Duodenal mucosa (tissue), 2 donors: ENCODE measurements around the gene ATP2A2.
A peak's percentile ranks its signal among the peaks of the same experiment; 100 is the strongest.

Experiments
- H3K27ac ChIP-seq: one replicate; pipeline ENCODE4 v1.7.0; 2013; ENCODE audit warnings: low read depth, low read length
- H3K27me3 ChIP-seq, 2 donors: one replicate each; pipeline ENCODE4 v1.7.0; 2013; ENCODE audit warnings: low read length in 2 of 2, control low read depth in 1 of 2; ENCODE audit not compliant: insufficient read depth in 2 of 2, control insufficient read depth in 1 of 2
- H3K36me3 ChIP-seq, 2 donors: one replicate each; pipeline ENCODE4 v1.7.0; 2013; ENCODE audit warnings: low read length in 2 of 2, control low read depth in 1 of 2; ENCODE audit not compliant: insufficient read depth in 2 of 2, control insufficient read depth in 1 of 2
- H3K4me1 ChIP-seq, 2 donors: one replicate each; pipeline ENCODE4 v1.7.0; 2013; ENCODE audit warnings: low read length in 2 of 2, control low read depth in 1 of 2; ENCODE audit not compliant: insufficient read depth in 2 of 2, control insufficient read depth in 1 of 2
- H3K4me3 ChIP-seq, 2 donors: one replicate each; pipeline ENCODE4 v1.7.0; 2013; ENCODE audit warnings: low read length in 2 of 2, low read depth in 1 of 2
- H3K9ac ChIP-seq, 2 donors: one replicate each; pipeline ENCODE4 v1.7.0; 2013; ENCODE audit warnings: low read length in 2 of 2, low read depth in 1 of 2
- H3K9me3 ChIP-seq, 2 donors: one replicate each; pipeline ENCODE4 v1.7.0; 2013; ENCODE audit warnings: low read length in 2 of 2, control low read depth in 1 of 2; ENCODE audit not compliant: control insufficient read depth in 1 of 2

Gene ATP2A2

GRCh38 chr12:110278255-110278536 lies 2.9 kb upstream of the ATP2A2 start:
- Histone ChIP-seq H3K4me1 (peaks cover 9 to 13% of the 10 kb centered on the region in 2 donors), H3K4me3 (no peak overlapping the region), H3K36me3 (no peaks in the 10 kb centered on the region), H3K27ac (no peak overlapping the region), H3K9ac (no peak overlapping the region), H3K27me3 (no peaks in the 10 kb centered on the region), H3K9me3 (no peaks in the 10 kb centered on the region)

DNA sequence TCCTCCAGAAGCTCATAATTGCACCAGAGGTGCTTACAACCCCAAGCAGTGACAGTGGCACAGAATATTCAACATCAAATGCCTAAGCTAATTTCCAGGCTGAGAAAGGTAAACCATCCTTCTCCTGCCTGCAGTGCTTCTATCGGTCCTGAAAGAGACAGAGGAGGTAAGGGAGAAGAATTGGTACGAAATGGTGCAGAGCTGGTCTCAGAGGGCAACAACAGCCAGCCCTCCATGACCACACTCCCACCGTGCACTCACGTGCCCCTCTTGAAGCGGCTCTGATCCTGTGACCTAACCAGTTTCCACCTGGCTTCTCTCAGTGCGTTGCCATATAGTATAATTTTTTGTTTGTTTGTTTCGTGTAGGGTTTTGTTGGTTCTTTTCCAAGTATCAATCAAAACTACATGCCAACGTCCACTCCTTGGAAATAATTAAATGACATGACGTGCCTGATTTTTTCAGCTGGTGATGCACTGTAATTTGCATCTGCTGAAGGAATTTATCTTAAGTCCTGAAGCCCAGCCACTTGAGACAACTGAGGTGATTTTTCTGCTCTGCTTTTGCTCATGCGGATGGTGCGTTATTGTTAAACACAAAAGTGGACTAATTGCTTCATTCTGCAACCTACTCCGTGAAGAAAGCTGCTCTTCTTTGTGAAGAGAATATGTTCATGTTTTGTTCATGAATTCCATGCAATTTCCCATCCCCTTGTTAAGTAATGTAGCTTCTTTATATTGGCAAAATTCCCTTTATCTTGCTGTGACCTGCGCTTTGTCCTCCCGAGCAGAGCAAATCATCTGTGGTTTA lies 1.3 kb upstream of the ATP2A2 start:
- Histone ChIP-seq H3K4me3 (peak overlapping the region; percentile 83 to 85), H3K9me3 (no peaks in the 10 kb centered on the region), H3K27me3 (no peaks in the 10 kb centered on the region), H3K36me3 (no peaks in the 10 kb centered on the region), H3K27ac (peak overlapping the region; percentile 95), H3K9ac (peak overlapping the region; percentile 82 to 98), H3K4me1 (peaks cover 24 to 26% of the 10 kb centered on the region in 2 donors)

GRCh38 chr12:110280392-110280778 lies 662 bp upstream of the ATP2A2 start:
- H3K36me3 ChIP-seq, result no peaks in the 10 kb centered on the region
- peak overlapping the region; percentile 95 for H3K27ac ChIP-seq
- no peaks in the 10 kb centered on the region for H3K9me3 ChIP-seq
- H3K9ac ChIP-seq, result peak overlapping the region; percentile 82 to 98
- peaks cover 29 to 31% of the 10 kb centered on the region in 2 donors for H3K4me1 ChIP-seq
- H3K4me3 ChIP-seq, result peak overlapping the region; percentile 83 to 85
- no peaks in the 10 kb centered on the region for H3K27me3 ChIP-seq

DNA sequence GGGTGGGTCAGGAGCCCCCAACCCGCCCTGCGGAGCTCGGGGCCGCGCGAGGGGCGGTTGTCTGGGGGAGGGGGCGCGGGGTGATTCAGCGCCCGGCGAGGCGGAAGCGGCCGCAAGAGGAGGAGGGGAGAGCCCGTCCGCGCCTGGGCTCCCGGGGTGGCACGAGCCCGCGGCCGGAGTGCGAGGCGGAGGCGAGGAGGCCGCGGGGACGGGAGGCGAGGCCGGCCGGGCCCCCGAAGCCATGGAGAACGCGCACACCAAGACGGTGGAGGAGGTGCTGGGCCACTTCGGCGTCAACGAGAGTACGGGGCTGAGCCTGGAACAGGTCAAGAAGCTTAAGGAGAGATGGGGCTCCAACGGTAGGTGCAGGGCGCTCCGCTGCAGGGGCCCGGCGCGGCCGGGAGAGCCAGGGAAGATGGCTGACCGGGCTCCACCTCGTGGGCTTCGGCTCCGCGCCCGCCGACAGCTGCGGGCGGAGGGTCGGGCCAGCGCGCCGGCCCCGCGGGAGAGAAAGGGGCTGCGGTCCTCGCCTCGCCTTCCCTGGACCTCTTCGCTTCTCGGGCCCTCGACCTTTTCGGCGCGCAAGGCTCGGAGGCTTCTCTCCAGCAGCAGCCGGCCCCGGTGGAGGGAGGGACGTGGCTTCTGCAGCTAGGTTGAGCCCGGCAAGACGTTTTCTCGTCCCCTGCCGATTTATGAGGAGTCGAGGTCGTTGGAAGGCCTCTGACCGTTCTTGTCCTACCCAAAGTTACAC lies 677 bp downstream of the ATP2A2 start:
- no peaks in the 10 kb centered on the region for H3K27me3 ChIP-seq
- peak overlapping the region; percentile 86 to 87 for H3K4me3 ChIP-seq
- peak overlapping the region; percentile 93 for H3K27ac ChIP-seq
- H3K36me3 ChIP-seq, result no peaks in the 10 kb centered on the region
- H3K4me1 ChIP-seq, result peaks cover 31 to 38% of the 10 kb centered on the region in 2 donors
- H3K9ac ChIP-seq, result peak overlapping the region; percentile 94 to 96
- H3K9me3 ChIP-seq, result no peaks in the 10 kb centered on the region

DNA sequence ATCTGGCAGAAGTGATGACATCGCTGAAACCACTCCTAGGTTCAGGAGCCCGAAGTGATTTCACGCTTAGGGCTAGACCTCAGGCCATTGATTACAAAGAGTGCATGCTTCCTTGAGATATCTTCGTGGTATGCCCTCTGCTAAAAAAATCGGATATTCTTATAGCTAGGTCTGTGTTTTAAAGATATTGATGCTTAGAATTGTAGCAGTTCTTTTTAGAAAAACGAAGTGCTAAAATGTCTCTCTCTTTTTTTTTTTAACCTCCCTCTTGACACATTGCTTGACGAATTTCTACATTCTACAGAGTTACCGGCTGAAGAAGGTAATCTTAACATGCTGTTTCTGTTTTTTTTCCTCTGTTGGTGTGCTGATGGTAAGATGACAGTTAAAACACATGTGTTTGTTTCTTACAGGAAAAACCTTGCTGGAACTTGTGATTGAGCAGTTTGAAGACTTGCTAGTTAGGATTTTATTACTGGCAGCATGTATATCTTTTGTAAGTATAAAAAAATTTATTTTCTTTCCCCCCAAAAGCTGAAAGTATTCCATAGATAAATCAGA lies 1.3 kb downstream of the ATP2A2 start:
- Histone ChIP-seq H3K4me1 (peaks cover 31 to 42% of the 10 kb centered on the region in 2 donors), H3K9me3 (no peaks in the 10 kb centered on the region), H3K27me3 (no peaks in the 10 kb centered on the region), H3K9ac (peak overlapping the region; percentile 94 to 96), H3K36me3 (peaks cover 0 to under 1% of the 10 kb centered on the region in 2 donors), H3K4me3 (peak overlapping the region; percentile 86 to 87), H3K27ac (peak overlapping the region; percentile 93)

GRCh38 chr12:110282956-110283817 lies 2.1 kb downstream of the ATP2A2 start:
- Histone ChIP-seq H3K36me3 (peaks cover 0 to 6% of the 10 kb centered on the region in 2 donors), H3K27ac (peak overlapping the region; percentile 24), H3K9me3 (no peaks in the 10 kb centered on the region), H3K4me1 (peaks cover 34 to 43% of the 10 kb centered on the region in 2 donors), H3K4me3 (peak overlapping the region; percentile 86 to 87), H3K27me3 (no peaks in the 10 kb centered on the region), H3K9ac (peak overlapping the region; percentile 59 to 94)

GRCh38 chr12:110284597-110284996 lies 3.5 kb downstream of the ATP2A2 start:
- Histone ChIP-seq H3K4me1 (peaks cover 32 to 55% of the 10 kb centered on the region in 2 donors), H3K36me3 (peaks cover 4 to 12% of the 10 kb centered on the region in 2 donors), H3K27me3 (no peaks in the 10 kb centered on the region), H3K9ac (peak overlapping the region in 1 of 2 donors; percentile 94), H3K9me3 (no peaks in the 10 kb centered on the region), H3K4me3 (peak overlapping the region; percentile 30 to 87), H3K27ac (no peak overlapping the region)

DNA sequence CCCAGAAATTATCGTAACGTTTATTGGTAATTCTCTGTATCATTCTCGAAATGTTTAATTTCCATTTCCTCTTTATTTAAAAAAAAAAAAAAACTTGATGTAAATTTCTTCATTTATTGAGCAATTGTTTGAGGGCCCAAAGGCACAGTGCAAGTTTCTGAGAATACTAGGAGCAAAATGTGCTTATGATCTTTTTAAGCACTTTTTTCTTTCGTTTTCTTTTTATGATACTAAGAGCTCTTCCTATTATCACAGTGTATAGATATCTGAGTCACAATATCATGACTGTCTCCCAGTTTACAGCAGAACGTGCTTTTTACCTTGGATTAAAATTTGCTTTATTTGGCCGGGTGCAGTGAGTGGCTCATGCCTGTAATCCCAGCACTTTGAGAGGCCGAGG lies 5.6 kb downstream of the ATP2A2 start:
- Histone ChIP-seq H3K9me3 (no peaks in the 10 kb centered on the region), H3K27ac (no peak overlapping the region), H3K36me3 (peaks cover 7 to 32% of the 10 kb centered on the region in 2 donors), H3K27me3 (no peaks in the 10 kb centered on the region), H3K9ac (no peak overlapping the region), H3K4me3 (no peak overlapping the region), H3K4me1 (peaks cover 24 to 48% of the 10 kb centered on the region in 2 donors)

- Histone ChIP-seq H3K4me3 (no peak overlapping the region), H3K36me3 (peaks cover 12 to 45% of the 10 kb centered on the region in 2 donors), H3K27ac (no peak overlapping the region), H3K9me3 (no peaks in the 10 kb centered on the region), H3K4me1 (peaks cover 23 to 48% of the 10 kb centered on the region in 2 donors), H3K9ac (no peak overlapping the region), H3K27me3 (no peaks in the 10 kb centered on the region)
Observed at GRCh38 chr12:110287986-110288385, 6.9 kb downstream of the ATP2A2 start.
